ENCODE data around the gene MDM1.

DNA sequence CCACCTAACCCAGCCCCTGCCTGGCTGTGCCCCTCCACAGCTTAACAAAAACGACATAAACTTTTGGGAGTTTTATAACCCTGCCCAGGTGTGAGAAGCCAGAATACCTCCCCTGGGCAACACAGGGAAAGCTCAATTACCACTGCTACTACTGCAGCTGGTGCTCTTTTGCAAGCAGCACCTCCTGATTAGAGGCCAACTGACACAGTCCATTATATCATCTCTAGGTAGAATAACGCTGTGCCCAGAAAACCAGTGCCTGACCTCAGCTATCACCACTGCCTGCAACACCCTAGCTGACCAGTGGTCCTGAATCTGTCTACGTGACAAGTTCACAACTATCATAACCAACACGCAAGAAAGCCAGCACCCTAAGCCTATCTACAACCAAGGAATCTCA is 34.2 kb downstream of the MDM1 start:
- TF ChIP-seq, protein P1, sequence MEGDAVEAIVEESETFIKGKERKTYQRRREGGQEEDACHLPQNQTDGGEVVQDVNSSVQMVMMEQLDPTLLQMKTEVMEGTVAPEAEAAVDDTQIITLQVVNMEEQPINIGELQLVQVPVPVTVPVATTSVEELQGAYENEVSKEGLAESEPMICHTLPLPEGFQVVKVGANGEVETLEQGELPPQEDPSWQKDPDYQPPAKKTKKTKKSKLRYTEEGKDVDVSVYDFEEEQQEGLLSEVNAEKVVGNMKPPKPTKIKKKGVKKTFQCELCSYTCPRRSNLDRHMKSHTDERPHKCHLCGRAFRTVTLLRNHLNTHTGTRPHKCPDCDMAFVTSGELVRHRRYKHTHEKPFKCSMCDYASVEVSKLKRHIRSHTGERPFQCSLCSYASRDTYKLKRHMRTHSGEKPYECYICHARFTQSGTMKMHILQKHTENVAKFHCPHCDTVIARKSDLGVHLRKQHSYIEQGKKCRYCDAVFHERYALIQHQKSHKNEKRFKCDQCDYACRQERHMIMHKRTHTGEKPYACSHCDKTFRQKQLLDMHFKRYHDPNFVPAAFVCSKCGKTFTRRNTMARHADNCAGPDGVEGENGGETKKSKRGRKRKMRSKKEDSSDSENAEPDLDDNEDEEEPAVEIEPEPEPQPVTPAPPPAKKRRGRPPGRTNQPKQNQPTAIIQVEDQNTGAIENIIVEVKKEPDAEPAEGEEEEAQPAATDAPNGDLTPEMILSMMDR (conservative IDR thresholded peaks at IDR 0.05; ENCODE audit: low read length), result no peak
- TF ChIP-seq EZH2phosphoT487 (IDR thresholded peaks at IDR 0.05; ENCODE audit: borderline replicate concordance), result no peak
